OCI-LY1 (cell line): Measurements from ENCODE around the gene IL18.

ENCODE experiments used
- H2AFZ ChIP-seq: fragments of 200-600 bp; sonication (generic), shearing (Covaris generic); 2 replicates; pipeline ENCODE4 v1.6.0; 2014; ENCODE audit warnings: antibody characterized with exemption, mild to moderate bottlenecking, low read length
- H3F3A ChIP-seq: fragments of 200-600 bp; sonication (generic), shearing (Covaris generic); 2 replicates; pipeline ENCODE4 v1.6.0; 2014; ENCODE audit warnings: mild to moderate bottlenecking, antibody characterized with exemption, low read length, moderate library complexity; ENCODE audit not compliant: insufficient read depth
- H3K27ac ChIP-seq: fragments of 200-600 bp; sonication (generic); 2 replicates; pipeline ENCODE4 v1.5.1; 2014; ENCODE audit warnings: low read length, mixed run types, mild to moderate bottlenecking, low read depth; ENCODE audit not compliant: poor library complexity, severe bottlenecking
- H3K27me3 ChIP-seq: fragments of 200-600 bp; sonication (generic); 2 replicates; pipeline ENCODE4 v1.6.0; 2014; ENCODE audit warnings: antibody characterized with exemption, mild to moderate bottlenecking, low read length, moderate library complexity; ENCODE audit not compliant: insufficient read depth
- H3K36me3 ChIP-seq: fragments of 200-600 bp; sonication (generic); 2 replicates; pipeline ENCODE4 v1.6.1; 2014; ENCODE audit warnings: mild to moderate bottlenecking, antibody characterized with exemption, low read length, moderate library complexity, mixed read lengths; ENCODE audit not compliant: insufficient read depth
- H3K4me1 ChIP-seq: fragments of 200-600 bp; sonication (generic); 2 replicates; pipeline ENCODE4 v1.5.1; 2014; ENCODE audit warnings: mild to moderate bottlenecking, low read length, moderate library complexity; ENCODE audit not compliant: insufficient read depth, severe bottlenecking
- H3K4me2 ChIP-seq: fragments of 200-600 bp; sonication (generic), shearing (Covaris generic); 2 replicates; pipeline ENCODE4 v1.6.1; 2014; ENCODE audit warnings: low read length
- H3K4me3 ChIP-seq: fragments of 200-600 bp; sonication (generic); 2 replicates; pipeline ENCODE4 v1.5.1; 2014; ENCODE audit warnings: low read length, low read depth, mild to moderate bottlenecking, mixed read lengths; ENCODE audit not compliant: poor library complexity, severe bottlenecking
- H3K79me2 ChIP-seq: fragments of 200-600 bp; shearing (Covaris generic); 2 replicates; pipeline ENCODE4 v1.6.1; 2016; ENCODE audit warnings: mixed run types, low read length, mixed read lengths; ENCODE audit not compliant: insufficient read depth
- H3K9ac ChIP-seq: fragments of 200-600 bp; sonication (generic), shearing (Covaris generic); 2 replicates; pipeline ENCODE4 v1.6.1; 2014; ENCODE audit warnings: mild to moderate bottlenecking, low read length, mixed read lengths
- H3K9me2 ChIP-seq: fragments of 200-600 bp; sonication (generic), shearing (Covaris generic); 2 replicates; pipeline ENCODE4 v1.6.1; 2014; ENCODE audit warnings: low read depth, mild to moderate bottlenecking, low read length, mixed read lengths
- H3K9me3 ChIP-seq: fragments of 200-600 bp; shearing (Covaris generic); 2 replicates; pipeline ENCODE4 v1.6.1; 2014; ENCODE audit warnings: low read length, mixed read lengths
- H4K20me1 ChIP-seq: fragments of 200-600 bp; sonication (generic), shearing (Covaris generic); 2 replicates; pipeline ENCODE4 v1.6.0; 2016; ENCODE audit warnings: mild to moderate bottlenecking, low read length; ENCODE audit not compliant: insufficient read depth
- CTCF ChIP-seq: fragments of 200-600 bp; sonication (generic), shearing (Covaris generic); IDR thresholded peaks from 2 replicates; pipeline ENCODE4 v1.5.1; 2017; ENCODE audit warnings: mild to moderate bottlenecking, antibody characterized with exemption, low read length, moderate library complexity, mixed read lengths
- EZH2 ChIP-seq: fragments of 200-600 bp; sonication (generic), shearing (Covaris generic); IDR thresholded peaks from 2 replicates; pipeline ENCODE4 v1.8.0; 2017; ENCODE audit warnings: borderline replicate concordance, mixed run types, mild to moderate bottlenecking, antibody characterized with exemption, low read length, moderate library complexity, mixed read lengths

The IL18 gene

GRCh38 chr11:112177589-112177988 is 13.7 kb upstream of the IL18 start:
- Histone ChIP-seq H3K4me1 (peaks cover 8% of the 10 kb centered on the region), H3K27me3 (no peaks in the 10 kb centered on the region), H3K4me3 (no peak overlapping the region), H3K36me3 (no peaks in the 10 kb centered on the region), H3K9ac (no peak overlapping the region), H3K79me2 (no peaks in the 10 kb centered on the region), H3K27ac (no peak overlapping the region), H3F3A (no peaks in the 10 kb centered on the region), H3K4me2 (no peak overlapping the region), H3K9me2 (no peaks in the 10 kb centered on the region), H2AFZ (no peak overlapping the region), H3K9me3 (no peaks in the 10 kb centered on the region), H4K20me1 (no peaks in the 10 kb centered on the region)
- no peak for TF ChIP-seq EZH2
- no peak for TF ChIP-seq CTCF

GRCh38 chr11:112176077-112176476 is 12.2 kb upstream of the IL18 start:
- Histone ChIP-seq H3K9me3 (no peaks in the 10 kb centered on the region), H3K27me3 (no peaks in the 10 kb centered on the region), H3K9ac (no peak overlapping the region), H3K4me2 (no peak overlapping the region), H3F3A (no peaks in the 10 kb centered on the region), H3K27ac (no peak overlapping the region), H3K79me2 (no peaks in the 10 kb centered on the region), H3K36me3 (no peaks in the 10 kb centered on the region), H3K9me2 (no peaks in the 10 kb centered on the region), H4K20me1 (no peaks in the 10 kb centered on the region), H3K4me1 (peaks cover 8% of the 10 kb centered on the region), H2AFZ (no peak overlapping the region), H3K4me3 (no peak overlapping the region)
- TF ChIP-seq EZH2 (no peak), CTCF (no peak)

GRCh38 chr11:112175599-112175952 is 11.7 kb upstream of the IL18 start:
- H3K4me1 ChIP-seq = peaks cover 8% of the 10 kb centered on the region
- H3K4me2 ChIP-seq = peak overlapping the region; percentile 56
- H3K27ac ChIP-seq = no peak overlapping the region
- no peak overlapping the region for H3K9ac ChIP-seq
- peak overlapping the region; percentile 28 for H3K4me3 ChIP-seq
- H3K27me3 ChIP-seq = no peaks in the 10 kb centered on the region
- no peaks in the 10 kb centered on the region for H3K9me2 ChIP-seq
- H3K9me3 ChIP-seq = no peaks in the 10 kb centered on the region
- no peak overlapping the region for H2AFZ ChIP-seq
- no peaks in the 10 kb centered on the region for H3K79me2 ChIP-seq
- no peaks in the 10 kb centered on the region for H3K36me3 ChIP-seq
- no peaks in the 10 kb centered on the region for H3F3A ChIP-seq
- H4K20me1 ChIP-seq = no peaks in the 10 kb centered on the region
- TF ChIP-seq CTCF (no peak), EZH2 (no peak)
